Smooth muscle cell (in vitro differentiated cells): ENCODE data around the gene TTC3. TPM values are rescaled to one million over a fixed set of nuclear protein-coding genes. Genes with fewer than 3 reads are reported as not detected.
A peak's percentile ranks its signal among the peaks of the same experiment; 100 is the strongest.

Experiments
- DNase-seq: peaks from one replicate; lab custom pipeline; 2025; ENCODE audit not compliant: unreplicated experiment; lab: John Stamatoyannopoulos, UW
- H2AFZ ChIP-seq: fragments of 200-600 bp; sonication (generic); 2 replicates; pipeline ENCODE4 v1.6.0; 2016; ENCODE audit warnings: antibody characterized with exemption, low read depth, mild to moderate bottlenecking
- H3F3A ChIP-seq: fragments of 200-600 bp; sonication (generic); 2 replicates; pipeline ENCODE4 v1.6.0; 2017; ENCODE audit warnings: antibody characterized with exemption, low read depth
- H3K27ac ChIP-seq: fragments of 200-600 bp; sonication (generic); 2 replicates; pipeline ENCODE4 v1.5.1; 2016; ENCODE audit warnings: low read depth, mild to moderate bottlenecking
- H3K27me3 ChIP-seq: fragments of 200-600 bp; sonication (generic); 2 replicates; pipeline ENCODE4 v1.6.1; 2016; ENCODE audit warnings: low read depth, mild to moderate bottlenecking
- H3K36me3 ChIP-seq: fragments of 200-600 bp; sonication (generic); 2 replicates; pipeline ENCODE4 v1.5.1; 2016; ENCODE audit warnings: low read depth
- H3K4me1 ChIP-seq: fragments of 200-600 bp; sonication (generic); 2 replicates; pipeline ENCODE4 v1.5.1; 2016; ENCODE audit warnings: low read depth
- H3K4me2 ChIP-seq: fragments of 200-600 bp; sonication (generic); 2 replicates; pipeline ENCODE4 v1.6.0; 2016; ENCODE audit warnings: mild to moderate bottlenecking
- H3K4me3 ChIP-seq: fragments of 200-600 bp; sonication (generic); 2 replicates; pipeline ENCODE4 v1.5.1; 2016; ENCODE audit warnings: mild to moderate bottlenecking
- H3K79me2 ChIP-seq: fragments of 200-600 bp; sonication (generic); 2 replicates; pipeline ENCODE4 v1.6.0; 2016; ENCODE audit warnings: low read depth, mild to moderate bottlenecking
- H3K9ac ChIP-seq: fragments of 200-600 bp; sonication (generic); 2 replicates; pipeline ENCODE4 v1.6.0; 2016; ENCODE audit warnings: low read depth
- H3K9me3 ChIP-seq: fragments of 200-600 bp; sonication (generic); replicated peaks from 2 replicates; pipeline ENCODE4 v1.5.1; 2016; ENCODE audit warnings: low read depth
- H4K20me1 ChIP-seq: fragments of 200-600 bp; sonication (generic); 2 replicates; pipeline ENCODE4 v1.6.0; 2016; ENCODE audit warnings: low read depth
- WGBS: methylation state at CpG from one replicate; pipeline ENCODE4 v1.1.7; 2016; ENCODE audit warnings: low lambda C conversion rate; 5-methylcytosine and 5-hydroxymethylcytosine counted together
- polyA plus RNA-seq: library from polyadenylated mRNA; unstranded; fragments of >200 nt; fragmentation: Nextera tagmentation; extraction: Ambion mirVana; gene quantifications from 2 replicates; pipeline ENCODE4 v1.2.1, GENCODE V29; 2016
- total RNA-seq: library from RNA; depleted of rRNA; stranded (reverse); fragments of >200 nt; gene quantifications from 2 replicates; pipeline ENCODE4 v1.2.3, GENCODE V29; 2014
- TF ChIP-seq, protein P1 (sequence below): fragments of 200-600 bp; sonication (generic); IDR thresholded peaks from 2 replicates; pipeline ENCODE4 v1.5.1; 2017; ENCODE audit warnings: borderline replicate concordance, mild to moderate bottlenecking, antibody characterized with exemption; ENCODE audit not compliant: insufficient read depth, poor library complexity, severe bottlenecking

TTC3 gene
- total and polyA plus RNA-seq, 2 experiments from 2014 or later: 193 to 224 TPM

GRCh38 chr21:37118187-37118826 is 45.3 kb downstream of the TTC3 start:
- Histone ChIP-seq H3K9ac (no peak overlapping the region), H3K79me2 (peaks cover 28% of the 10 kb centered on the region), H3K27me3 (no peaks in the 10 kb centered on the region), H3K4me1 (peaks cover 6% of the 10 kb centered on the region), H3K4me2 (no peak overlapping the region), H3F3A (no peaks in the 10 kb centered on the region), H4K20me1 (peaks cover 81% of the 10 kb centered on the region), H3K36me3 (no peaks in the 10 kb centered on the region), H3K27ac (peak overlapping the region; percentile 26), H2AFZ (no peak overlapping the region), H3K9me3 (no peaks in the 10 kb centered on the region), H3K4me3 (no peak overlapping the region)
- TF ChIP-seq, protein P1, sequence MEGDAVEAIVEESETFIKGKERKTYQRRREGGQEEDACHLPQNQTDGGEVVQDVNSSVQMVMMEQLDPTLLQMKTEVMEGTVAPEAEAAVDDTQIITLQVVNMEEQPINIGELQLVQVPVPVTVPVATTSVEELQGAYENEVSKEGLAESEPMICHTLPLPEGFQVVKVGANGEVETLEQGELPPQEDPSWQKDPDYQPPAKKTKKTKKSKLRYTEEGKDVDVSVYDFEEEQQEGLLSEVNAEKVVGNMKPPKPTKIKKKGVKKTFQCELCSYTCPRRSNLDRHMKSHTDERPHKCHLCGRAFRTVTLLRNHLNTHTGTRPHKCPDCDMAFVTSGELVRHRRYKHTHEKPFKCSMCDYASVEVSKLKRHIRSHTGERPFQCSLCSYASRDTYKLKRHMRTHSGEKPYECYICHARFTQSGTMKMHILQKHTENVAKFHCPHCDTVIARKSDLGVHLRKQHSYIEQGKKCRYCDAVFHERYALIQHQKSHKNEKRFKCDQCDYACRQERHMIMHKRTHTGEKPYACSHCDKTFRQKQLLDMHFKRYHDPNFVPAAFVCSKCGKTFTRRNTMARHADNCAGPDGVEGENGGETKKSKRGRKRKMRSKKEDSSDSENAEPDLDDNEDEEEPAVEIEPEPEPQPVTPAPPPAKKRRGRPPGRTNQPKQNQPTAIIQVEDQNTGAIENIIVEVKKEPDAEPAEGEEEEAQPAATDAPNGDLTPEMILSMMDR: no peak
- no peak for DNase-seq
- 0% methylated on average over 1 of the region's 1 CpG for WGBS

GRCh38 chr21:37119421-37120218 is 46.6 kb downstream of the TTC3 start:
- TF ChIP-seq, protein P1: no peak
- Histone ChIP-seq H3K9me3 (no peaks in the 10 kb centered on the region), H3K36me3 (peaks cover 3% of the 10 kb centered on the region), H3K79me2 (peaks cover 28% of the 10 kb centered on the region), H3K27me3 (no peaks in the 10 kb centered on the region), H3K27ac (peak overlapping the region; percentile 27), H2AFZ (no peak overlapping the region), H3K4me1 (peaks cover 6% of the 10 kb centered on the region), H3K4me3 (no peak overlapping the region), H3F3A (no peaks in the 10 kb centered on the region), H4K20me1 (peaks cover 90% of the 10 kb centered on the region), H3K4me2 (no peak overlapping the region), H3K9ac (no peak overlapping the region)
- 70% methylated on average over 6 of the region's 6 CpGs for WGBS
- DNase-seq: no peak

DNA sequence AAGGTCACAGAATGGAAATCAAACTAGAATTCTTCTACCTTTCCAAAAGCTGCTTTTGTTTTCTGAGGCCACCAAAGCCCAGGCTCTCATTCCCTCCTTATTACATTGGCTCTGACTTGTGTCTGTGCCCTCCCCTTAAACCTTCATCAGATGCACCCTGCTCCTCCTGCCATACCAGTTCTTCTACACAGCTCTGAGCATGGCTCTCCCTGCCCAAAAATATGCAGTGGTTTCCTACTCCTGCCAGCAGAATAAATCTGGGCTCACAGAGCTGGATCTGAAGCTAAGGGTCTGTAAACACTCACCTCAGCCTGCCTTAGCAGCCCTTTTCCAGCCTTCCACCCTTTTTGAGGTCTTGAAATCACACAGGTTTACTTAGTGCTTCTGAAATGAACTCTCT is 55.0 kb downstream of the TTC3 start:
- H2AFZ ChIP-seq: no peak overlapping the region
- peaks cover 9% of the 10 kb centered on the region for H3F3A ChIP-seq
- TF ChIP-seq, protein P1: no peak
- no peak overlapping the region for H3K4me3 ChIP-seq
- peak overlapping the region; percentile 31 for H3K27ac ChIP-seq
- H3K79me2 ChIP-seq: peaks cover 24% of the 10 kb centered on the region
- no peaks in the 10 kb centered on the region for H3K27me3 ChIP-seq
- no peak overlapping the region for H3K4me2 ChIP-seq
- DNase-seq: no peak
- no peaks in the 10 kb centered on the region for H3K9me3 ChIP-seq
- H3K4me1 ChIP-seq: no peaks in the 10 kb centered on the region
- H4K20me1 ChIP-seq: peaks cover 76% of the 10 kb centered on the region
- H3K9ac ChIP-seq: no peak overlapping the region
- H3K36me3 ChIP-seq: peaks cover 45% of the 10 kb centered on the region

GRCh38 chr21:37130971-37131370 is 57.9 kb downstream of the TTC3 start:
- Histone ChIP-seq H3K4me1 (no peaks in the 10 kb centered on the region), H3F3A (peaks cover 16% of the 10 kb centered on the region), H3K4me2 (no peak overlapping the region), H3K4me3 (no peak overlapping the region), H3K27ac (no peak overlapping the region), H3K27me3 (no peaks in the 10 kb centered on the region), H2AFZ (no peak overlapping the region), H3K79me2 (peaks cover 24% of the 10 kb centered on the region), H3K9ac (no peak overlapping the region), H3K9me3 (peaks cover 5% of the 10 kb centered on the region), H3K36me3 (peaks cover 60% of the 10 kb centered on the region), H4K20me1 (peaks cover 55% of the 10 kb centered on the region)
- TF ChIP-seq, protein P1: no peak
- no peak for DNase-seq
- 60% methylated on average over 2 of the region's 2 CpGs for WGBS
